Right lobe of liver (tissue), 4 donors: ENCODE results near the gene REV3L.

Experiments
- CTCF ChIP-seq, 4 donors: fragments of 200-600 bp in 3 of 4; fragments of 450-650 bp in 1 of 4; IDR thresholded peaks; one replicate each; pipeline versions ENCODE4 v1.5.1 to v1.8.0; 2016 to 2022; ENCODE audit warnings: antibody characterized with exemption in 4 of 4, mild to moderate bottlenecking in 2 of 4
- POLR2A ChIP-seq: fragments of 450-650 bp; IDR thresholded peaks from one replicate; pipeline ENCODE4 v1.6.1; 2017; ENCODE audit warnings: antibody characterized with exemption, mild to moderate bottlenecking
- donor health status: DM: no; HTN: no; CAD: no.
- donor health status: DM: no; HTN: no; CAD: no.
- donor health status: DM: no; HTN: yes; CAD: no.

- TF ChIP-seq POLR2A (no peak), CTCF (IDR thresholded peaks at IDR 0.05) (no peak)
Measured at GRCh38 chr6:111464184-111464583, 18.8 kb downstream of the REV3L start.
